Left ventricle myocardium inferior (tissue), 1 donor: ENCODE measurements around the gene MYO16. TPM values are rescaled to one million over a fixed set of nuclear protein-coding genes. Genes with fewer than 3 reads are reported as not detected.

Experiments used
- DNase-seq: peaks from one replicate; pipeline ENCODE4 v3.0.0-alpha.2; 2020
- H3K27ac ChIP-seq: fragments of 200-600 bp; replicated peaks from 2 replicates; pipeline ENCODE4 v1.8.0; 2021
- H3K27me3 ChIP-seq: fragments of 200-600 bp; 2 replicates; pipeline ENCODE4 v1.8.0; 2021; ENCODE audit warnings: low read depth
- H3K36me3 ChIP-seq: fragments of 200-600 bp; 2 replicates; pipeline ENCODE4 v1.8.0; 2021
- H3K4me1 ChIP-seq: fragments of 200-600 bp; 2 replicates; pipeline ENCODE4 v1.8.0; 2021
- H3K4me3 ChIP-seq: fragments of 200-600 bp; 2 replicates; pipeline ENCODE4 v1.8.0; 2021; ENCODE audit warnings: mild to moderate bottlenecking, moderate library complexity
- H3K9me3 ChIP-seq: fragments of 200-600 bp; replicated peaks from 2 replicates; pipeline ENCODE4 v1.8.0; 2021
- CTCF ChIP-seq: fragments of 200-600 bp; IDR thresholded peaks from 2 replicates; pipeline ENCODE4 v1.8.0; 2021; ENCODE audit warnings: antibody characterized with exemption, mild to moderate bottlenecking, borderline replicate concordance
- intact Hi-C: fragments of 100-400 bp; cut with micrococcal nuclease; formaldehyde crosslinking; loops from one replicate; pipeline ENCODE4 v1.11.0; 2022
- total RNA-seq: library from RNA; stranded (reverse); fragmentation: NEBNext Ultra II Directional; extraction: Animal tissue kit (Norgen Biotek cat#: 25700); gene quantifications from one replicate; pipeline ENCODE4 v1.2.1, GENCODE V29; 2021
- donor health status: DM: no; HTN: yes; CAD: no; lungs with severe emphysema.

Gene MYO16
- total RNA-seq, 1 donor from 2014 or later: 1.7 TPM

- no peak overlapping the region for H3K4me3 ChIP-seq
- no peak for TF ChIP-seq CTCF
- no peaks in the 10 kb centered on the region for H3K4me1 ChIP-seq
- DNase-seq: no peak
- H3K36me3 ChIP-seq: no peaks in the 10 kb centered on the region
- H3K27me3 ChIP-seq: no peaks in the 10 kb centered on the region
- intact Hi-C loops: no loop called here
- H3K27ac ChIP-seq: no peak overlapping the region
- no peaks in the 10 kb centered on the region for H3K9me3 ChIP-seq
Measured at GRCh38 chr13:108638901-108639300, 9.5 kb downstream of the MYO16 start.

- no peak for TF ChIP-seq CTCF
- no peak for DNase-seq
- Histone ChIP-seq H3K4me3 (no peak overlapping the region), H3K27me3 (no peaks in the 10 kb centered on the region), H3K9me3 (peaks cover 18% of the 10 kb centered on the region), H3K36me3 (no peaks in the 10 kb centered on the region), H3K27ac (no peak overlapping the region), H3K4me1 (no peaks in the 10 kb centered on the region)
- intact Hi-C loops: no loop called here
Measured at GRCh38 chr13:108643646-108644353, 14.4 kb downstream of the MYO16 start.

DNA sequence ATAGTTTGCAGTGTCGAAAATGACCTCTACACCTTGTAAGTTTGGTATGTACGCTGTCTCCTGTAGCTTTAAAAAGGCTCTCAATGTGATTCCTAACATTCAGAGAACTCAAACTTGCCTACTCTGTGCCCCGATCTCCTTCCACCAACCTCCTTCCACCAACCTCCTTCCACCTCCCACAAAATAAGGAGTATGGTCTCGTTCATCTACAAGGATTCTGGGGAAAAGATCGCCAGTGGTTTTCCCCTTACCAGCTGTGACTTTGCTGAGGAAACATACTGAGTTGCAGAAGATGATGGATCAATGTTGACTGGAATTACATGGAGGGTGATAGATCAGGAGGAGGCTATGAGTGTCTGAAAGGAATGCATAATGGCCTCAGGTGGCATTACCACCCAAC lies 16.0 kb downstream of the MYO16 start:
- H3K4me3 ChIP-seq: no peak overlapping the region
- no peaks in the 10 kb centered on the region for H3K27me3 ChIP-seq
- H3K9me3 ChIP-seq: peaks cover 18% of the 10 kb centered on the region
- no peak for DNase-seq
- no peak for TF ChIP-seq CTCF
- no peaks in the 10 kb centered on the region for H3K36me3 ChIP-seq
- no peak overlapping the region for H3K27ac ChIP-seq
- H3K4me1 ChIP-seq: no peaks in the 10 kb centered on the region
- intact Hi-C loops: no loop called here

DNA sequence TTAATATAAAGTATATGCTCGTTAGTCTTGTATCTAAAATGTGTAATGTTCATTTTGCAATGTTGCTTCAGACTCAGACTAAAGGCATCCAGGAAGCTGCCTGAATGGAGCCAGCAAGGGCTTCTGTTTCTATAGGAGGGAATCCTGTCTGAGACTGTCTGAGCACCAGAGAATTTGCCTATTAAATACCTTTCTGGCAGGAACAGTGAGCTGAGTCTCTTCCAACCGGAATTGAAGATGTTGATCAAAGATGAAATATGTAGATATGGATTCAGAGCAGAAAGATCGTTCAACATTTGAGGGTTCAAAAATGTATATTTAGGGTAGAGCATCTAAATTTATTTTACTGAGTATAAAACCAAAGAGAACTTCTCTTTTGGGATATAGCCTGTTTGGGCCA lies 20.9 kb downstream of the MYO16 start:
- intact Hi-C loops: no loop called here
- TF ChIP-seq CTCF: no peak
- DNase-seq: no peak

DNA sequence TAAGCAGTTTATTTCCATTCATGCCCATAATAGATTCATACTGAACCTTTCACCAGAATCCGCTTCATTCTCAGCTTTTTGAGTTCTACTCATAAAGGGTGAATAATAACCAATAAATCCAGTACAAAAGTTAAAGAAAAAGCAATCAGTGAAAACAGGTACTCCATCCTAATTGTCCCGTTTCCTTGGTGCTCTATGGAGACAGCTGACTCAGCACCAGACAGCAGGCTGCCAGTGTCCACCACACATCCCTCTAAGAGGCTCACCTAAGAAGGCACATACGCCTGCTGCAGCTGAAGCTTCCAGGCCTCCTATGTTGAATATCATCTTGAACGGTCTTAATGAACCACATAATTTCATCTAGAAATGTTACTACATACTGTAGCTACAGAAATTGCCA lies 27.3 kb downstream of the MYO16 start:
- peaks cover 4% of the 10 kb centered on the region for H3K9me3 ChIP-seq
- H3K27me3 ChIP-seq: no peaks in the 10 kb centered on the region
- no peak overlapping the region for H3K27ac ChIP-seq
- TF ChIP-seq CTCF: no peak
- no peak for DNase-seq
- intact Hi-C loops: no loop called here
- no peaks in the 10 kb centered on the region for H3K36me3 ChIP-seq
- H3K4me1 ChIP-seq: no peaks in the 10 kb centered on the region
- H3K4me3 ChIP-seq: no peak overlapping the region

More for the DNA sequence above, 20.9 kb downstream of the MYO16 start:
- Histone ChIP-seq H3K36me3 (no peaks in the 10 kb centered on the region), H3K4me3 (no peak overlapping the region), H3K9me3 (peaks cover 16% of the 10 kb centered on the region), H3K27ac (no peak overlapping the region), H3K4me1 (no peaks in the 10 kb centered on the region), H3K27me3 (no peaks in the 10 kb centered on the region)
